22Rv1 (cell line): ENCODE data around the gene RERGL.

Experiments used
- H3K27ac ChIP-seq: fragments of 450-650 bp; 2 replicates; pipeline ENCODE4 v1.5.1; 2017
- ZFX ChIP-seq: fragments of 450-650 bp; IDR thresholded peaks from 2 replicates; pipeline ENCODE4 v1.6.1; 2017; ENCODE audit warnings: antibody characterized with exemption, borderline replicate concordance
- TF ChIP-seq, protein P1 (sequence below): fragments of 450-650 bp; IDR thresholded peaks from 2 replicates; pipeline ENCODE4 v1.5.1; 2017; ENCODE audit warnings: mild to moderate bottlenecking

The RERGL gene, protein sequence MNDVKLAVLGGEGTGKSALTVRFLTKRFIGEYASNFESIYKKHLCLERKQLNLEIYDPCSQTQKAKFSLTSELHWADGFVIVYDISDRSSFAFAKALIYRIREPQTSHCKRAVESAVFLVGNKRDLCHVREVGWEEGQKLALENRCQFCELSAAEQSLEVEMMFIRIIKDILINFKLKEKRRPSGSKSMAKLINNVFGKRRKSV

GRCh38 chr12:18090093-18090492 is at the start of gene RERGL:
Gene RERGL, minus strand, starts transcription at chr12:18090193. Its CDS starts 53 bp downstream, at chr12:18090140.
- TF ChIP-seq, protein P1, sequence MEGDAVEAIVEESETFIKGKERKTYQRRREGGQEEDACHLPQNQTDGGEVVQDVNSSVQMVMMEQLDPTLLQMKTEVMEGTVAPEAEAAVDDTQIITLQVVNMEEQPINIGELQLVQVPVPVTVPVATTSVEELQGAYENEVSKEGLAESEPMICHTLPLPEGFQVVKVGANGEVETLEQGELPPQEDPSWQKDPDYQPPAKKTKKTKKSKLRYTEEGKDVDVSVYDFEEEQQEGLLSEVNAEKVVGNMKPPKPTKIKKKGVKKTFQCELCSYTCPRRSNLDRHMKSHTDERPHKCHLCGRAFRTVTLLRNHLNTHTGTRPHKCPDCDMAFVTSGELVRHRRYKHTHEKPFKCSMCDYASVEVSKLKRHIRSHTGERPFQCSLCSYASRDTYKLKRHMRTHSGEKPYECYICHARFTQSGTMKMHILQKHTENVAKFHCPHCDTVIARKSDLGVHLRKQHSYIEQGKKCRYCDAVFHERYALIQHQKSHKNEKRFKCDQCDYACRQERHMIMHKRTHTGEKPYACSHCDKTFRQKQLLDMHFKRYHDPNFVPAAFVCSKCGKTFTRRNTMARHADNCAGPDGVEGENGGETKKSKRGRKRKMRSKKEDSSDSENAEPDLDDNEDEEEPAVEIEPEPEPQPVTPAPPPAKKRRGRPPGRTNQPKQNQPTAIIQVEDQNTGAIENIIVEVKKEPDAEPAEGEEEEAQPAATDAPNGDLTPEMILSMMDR: no peak
- no peak for TF ChIP-seq ZFX
- H3K27ac ChIP-seq: no peak within 1 kb of the TSS

- no peak overlapping the region for H3K27ac ChIP-seq
- TF ChIP-seq, protein P1: no peak
- no peak for TF ChIP-seq ZFX
Observed at GRCh38 chr12:18139254-18139653, 49.3 kb upstream of the RERGL start.

DNA sequence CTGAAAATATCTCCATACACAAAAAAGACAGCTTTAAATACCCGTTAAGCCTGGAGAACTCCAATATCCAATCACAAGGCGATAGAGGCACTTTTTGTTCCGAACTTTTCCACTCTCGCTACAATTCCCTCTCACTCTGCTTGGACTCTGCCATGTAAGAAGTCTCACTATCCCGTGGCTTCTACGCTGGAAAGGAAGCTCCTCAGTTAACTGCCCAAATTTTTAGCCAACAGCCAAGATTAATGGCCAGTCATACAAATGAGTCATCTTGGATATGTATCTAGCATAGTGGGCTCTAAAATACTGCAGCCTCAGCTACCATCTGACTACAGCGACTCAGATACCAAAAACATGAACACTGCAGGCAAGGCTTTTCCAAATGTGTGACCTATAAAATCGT is 45.5 kb upstream of the RERGL start:
- H3K27ac ChIP-seq: no peak overlapping the region
- TF ChIP-seq, protein P1: no peak
- no peak for TF ChIP-seq ZFX

- H3K27ac ChIP-seq: no peak overlapping the region
- TF ChIP-seq, protein P1: no peak
- no peak for TF ChIP-seq ZFX
Observed at GRCh38 chr12:18135086-18135485, 45.1 kb upstream of the RERGL start.

DNA sequence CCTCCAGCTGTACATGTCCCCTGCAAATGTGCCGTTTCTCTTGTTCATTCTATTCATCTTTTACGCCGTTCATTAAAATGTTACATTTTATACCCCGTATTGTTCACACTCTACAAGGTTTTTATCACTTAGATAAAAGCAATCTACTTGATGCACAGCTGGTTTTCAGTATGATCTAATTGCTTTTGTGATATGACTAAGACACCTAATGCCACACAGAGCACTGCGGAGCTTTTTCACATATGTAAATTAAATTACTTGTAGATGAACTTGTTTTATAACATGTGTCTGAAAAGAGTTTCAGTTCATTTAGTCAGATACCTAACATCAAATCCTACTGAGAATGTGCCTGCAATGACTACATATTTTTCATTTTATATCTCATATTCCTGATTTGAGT is 40.9 kb upstream of the RERGL start:
- no peak overlapping the region for H3K27ac ChIP-seq
- TF ChIP-seq ZFX: no peak
- TF ChIP-seq, protein P1: no peak

DNA sequence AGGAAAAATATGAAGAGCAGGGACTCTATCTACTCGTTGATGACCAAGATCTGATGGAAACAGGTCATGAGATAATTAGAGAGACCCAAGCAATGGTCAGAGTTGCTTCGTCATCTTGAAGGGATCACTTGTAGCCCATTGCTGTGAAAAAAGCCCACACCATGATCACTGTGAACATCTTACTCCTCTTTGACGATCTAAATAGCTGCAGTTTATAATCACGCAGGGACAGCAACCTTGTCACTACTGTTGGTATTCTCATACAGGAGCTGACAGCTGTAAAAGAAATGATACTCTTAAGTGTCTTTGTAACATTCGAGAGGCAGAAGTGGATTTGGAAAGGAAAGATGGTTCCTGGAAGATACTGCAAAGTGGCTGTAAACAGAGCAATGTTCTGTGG is 33.7 kb upstream of the RERGL start:
- TF ChIP-seq ZFX: no peak
- TF ChIP-seq, protein P1: no peak
- H3K27ac ChIP-seq: no peak overlapping the region

GRCh38 chr12:18120899-18121298 is 30.9 kb upstream of the RERGL start:
- H3K27ac ChIP-seq: no peak overlapping the region
- TF ChIP-seq, protein P1: no peak
- no peak for TF ChIP-seq ZFX
